ENCODE data around the gene GDPD4.
A peak's percentile ranks its signal among the peaks of the same experiment; 100 is the strongest.

Gene GDPD4

DNA sequence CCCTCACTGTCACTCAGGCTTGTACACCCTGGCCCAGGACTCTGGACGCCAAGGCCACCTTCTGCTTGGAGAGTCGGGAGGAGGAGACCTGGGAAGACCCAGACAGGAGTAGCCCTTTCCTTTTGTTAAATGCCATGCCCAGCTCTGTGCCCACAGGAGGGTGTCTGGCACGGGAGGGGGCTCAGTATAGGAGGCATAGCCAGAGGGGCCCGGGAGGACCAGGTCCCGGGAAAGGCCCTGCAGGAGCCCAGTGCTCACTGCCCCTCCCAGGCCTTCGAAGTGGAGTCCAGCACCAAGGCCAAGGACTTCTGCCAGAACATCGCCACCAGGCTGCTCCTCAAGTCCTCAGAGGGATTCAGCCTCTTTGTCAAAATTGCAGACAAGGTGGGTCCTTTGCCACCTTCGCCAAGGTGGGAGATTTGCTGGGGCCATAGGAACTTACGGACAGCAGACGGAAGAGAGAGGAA, 94.4 kb downstream of the GDPD4 start:
- Histone ChIP-seq H3K27me3 (replicated peaks; ENCODE audit: insufficient read depth, low read length) (no peaks in the 10 kb centered on the region), H4K20me1 (ENCODE audit: insufficient read depth, low read length) (no peaks in the 10 kb centered on the region), H3K4me3 (ENCODE audit: low read length) (no peak overlapping the region), H3F3A (ENCODE audit: insufficient read depth, low read length) (no peaks in the 10 kb centered on the region), H3K9me3 (replicated peaks; ENCODE audit: insufficient read depth, low read length) (no peaks in the 10 kb centered on the region), H3K4me1 (ENCODE audit: low read length) (no peaks in the 10 kb centered on the region), H2AFZ (ENCODE audit: low read length) (no peak overlapping the region), H3K9me2 (replicated peaks; ENCODE audit: insufficient read depth, low read length) (no peaks in the 10 kb centered on the region), H3K9ac (ENCODE audit: low read length) (no peak overlapping the region), H3K4me2 (ENCODE audit: low read depth, low read length) (no peak overlapping the region), H3K27ac (ENCODE audit: low read length) (no peak overlapping the region), H3K79me2 (ENCODE audit: low read length) (no peaks in the 10 kb centered on the region), H3K36me3 (replicated peaks; ENCODE audit: insufficient read depth, low read length) (no peaks in the 10 kb centered on the region)
- DNase-seq, result no peak
- TF ChIP-seq, protein P1, sequence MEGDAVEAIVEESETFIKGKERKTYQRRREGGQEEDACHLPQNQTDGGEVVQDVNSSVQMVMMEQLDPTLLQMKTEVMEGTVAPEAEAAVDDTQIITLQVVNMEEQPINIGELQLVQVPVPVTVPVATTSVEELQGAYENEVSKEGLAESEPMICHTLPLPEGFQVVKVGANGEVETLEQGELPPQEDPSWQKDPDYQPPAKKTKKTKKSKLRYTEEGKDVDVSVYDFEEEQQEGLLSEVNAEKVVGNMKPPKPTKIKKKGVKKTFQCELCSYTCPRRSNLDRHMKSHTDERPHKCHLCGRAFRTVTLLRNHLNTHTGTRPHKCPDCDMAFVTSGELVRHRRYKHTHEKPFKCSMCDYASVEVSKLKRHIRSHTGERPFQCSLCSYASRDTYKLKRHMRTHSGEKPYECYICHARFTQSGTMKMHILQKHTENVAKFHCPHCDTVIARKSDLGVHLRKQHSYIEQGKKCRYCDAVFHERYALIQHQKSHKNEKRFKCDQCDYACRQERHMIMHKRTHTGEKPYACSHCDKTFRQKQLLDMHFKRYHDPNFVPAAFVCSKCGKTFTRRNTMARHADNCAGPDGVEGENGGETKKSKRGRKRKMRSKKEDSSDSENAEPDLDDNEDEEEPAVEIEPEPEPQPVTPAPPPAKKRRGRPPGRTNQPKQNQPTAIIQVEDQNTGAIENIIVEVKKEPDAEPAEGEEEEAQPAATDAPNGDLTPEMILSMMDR (IDR thresholded peaks at IDR 0.05; ENCODE audit: low read length), result no peak
- TF ChIP-seq EZH2phosphoT487 (IDR thresholded peaks at IDR 0.05; ENCODE audit: low read length) (no peak), EZH2 (optimal IDR thresholded peaks at IDR 0.05; ENCODE audit: low read depth, low read length) (no peak)

DNA sequence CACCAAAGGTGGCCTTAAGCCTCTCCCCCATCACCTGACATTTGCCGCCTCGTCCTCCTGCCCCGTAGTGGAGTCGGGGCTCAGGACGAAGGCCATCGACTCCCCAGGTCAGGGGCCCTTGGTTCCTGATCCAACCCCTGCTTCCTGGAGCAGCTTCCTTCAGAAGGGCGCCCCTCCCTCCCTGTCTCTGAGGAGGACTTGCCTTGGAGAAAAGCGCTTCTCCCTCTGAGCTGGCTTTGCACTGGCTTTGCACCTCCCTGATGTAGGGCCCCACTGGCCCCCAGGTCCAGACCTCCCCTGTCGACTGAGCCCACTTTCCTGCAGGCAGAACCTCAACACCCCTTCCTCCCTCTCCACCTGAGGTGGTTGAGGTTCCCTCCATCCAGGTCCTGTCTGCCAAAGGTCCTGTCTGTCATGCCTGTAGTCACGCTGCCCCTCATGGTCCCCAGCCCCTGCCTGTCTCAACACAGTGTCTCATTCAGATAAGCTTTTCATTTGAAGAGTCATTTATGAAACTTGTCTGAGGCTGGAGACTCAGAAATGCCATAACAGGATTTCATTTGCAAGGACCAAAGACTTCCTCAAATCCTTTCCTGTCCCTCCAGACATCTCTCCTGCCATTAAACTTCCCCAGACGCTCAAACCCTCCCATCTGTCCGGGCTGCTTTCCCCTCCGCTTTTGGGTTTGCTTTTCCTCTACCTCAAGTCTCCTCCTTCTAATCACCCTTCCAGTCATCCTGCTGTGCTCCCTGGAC, 95.0 kb downstream of the GDPD4 start:
- no peaks in the 10 kb centered on the region for H4K20me1 ChIP-seq (ENCODE audit: insufficient read depth, low read length)
- no peak overlapping the region for H3K4me3 ChIP-seq (ENCODE audit: low read length)
- no peak overlapping the region for H3K4me2 ChIP-seq (ENCODE audit: low read depth, low read length)
- no peak overlapping the region for H2AFZ ChIP-seq (ENCODE audit: low read length)
- H3K9me3 ChIP-seq (replicated peaks; ENCODE audit: insufficient read depth, low read length), result no peaks in the 10 kb centered on the region
- no peaks in the 10 kb centered on the region for H3K79me2 ChIP-seq (ENCODE audit: low read length)
- no peaks in the 10 kb centered on the region for H3K27me3 ChIP-seq (replicated peaks; ENCODE audit: insufficient read depth, low read length)
- no peaks in the 10 kb centered on the region for H3K4me1 ChIP-seq (ENCODE audit: low read length)
- H3K9ac ChIP-seq (ENCODE audit: low read length), result no peak overlapping the region
- no peak overlapping the region for H3K27ac ChIP-seq (ENCODE audit: low read length)
- peak; percentile 3 for DNase-seq
- no peaks in the 10 kb centered on the region for H3K36me3 ChIP-seq (replicated peaks; ENCODE audit: insufficient read depth, low read length)
- TF ChIP-seq, protein P1 (IDR thresholded peaks at IDR 0.05; ENCODE audit: low read length), result no peak
- TF ChIP-seq EZH2phosphoT487 (IDR thresholded peaks at IDR 0.05; ENCODE audit: low read length) (no peak), EZH2 (optimal IDR thresholded peaks at IDR 0.05; ENCODE audit: low read depth, low read length) (no peak)
- no peaks in the 10 kb centered on the region for H3K9me2 ChIP-seq (replicated peaks; ENCODE audit: insufficient read depth, low read length)
- no peaks in the 10 kb centered on the region for H3F3A ChIP-seq (ENCODE audit: insufficient read depth, low read length)

DNA sequence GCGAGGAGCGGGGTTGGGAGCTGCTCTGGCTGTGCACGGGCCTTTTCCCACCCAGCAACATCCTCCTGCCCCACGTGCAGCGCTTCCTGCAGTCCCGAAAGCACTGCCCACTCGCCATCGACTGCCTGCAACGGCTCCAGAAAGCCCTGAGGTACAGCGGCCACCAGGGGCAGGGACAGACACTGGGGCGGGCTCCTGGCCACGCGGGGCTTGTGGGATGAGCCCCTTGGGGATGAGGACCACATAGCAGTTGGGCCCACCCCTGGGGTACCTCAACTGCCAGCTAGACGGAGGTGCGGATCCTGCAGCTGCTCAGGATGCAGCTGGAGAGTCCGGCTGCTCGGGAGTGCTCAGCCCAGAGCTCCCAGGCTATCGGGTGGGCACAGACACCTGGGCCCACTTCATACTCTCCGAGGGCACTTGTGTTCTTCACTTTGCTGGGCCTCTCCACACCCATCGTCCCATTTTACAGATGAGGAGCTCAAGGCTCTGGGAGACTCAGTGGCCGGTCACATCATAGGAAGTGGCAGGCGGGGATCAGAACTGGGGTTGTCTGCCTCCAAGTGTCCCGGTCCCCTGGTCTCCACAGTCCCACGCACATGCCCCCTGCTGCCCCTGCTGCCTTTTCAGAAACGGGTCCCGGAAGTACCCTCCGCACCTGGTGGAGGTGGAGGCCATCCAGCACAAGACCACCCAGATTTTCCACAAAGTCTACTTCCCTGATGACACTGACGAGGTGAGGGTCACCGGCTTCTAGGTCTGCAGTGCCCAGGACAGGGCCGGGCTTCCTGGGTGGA, 95.8 kb downstream of the GDPD4 start:
- Histone ChIP-seq H3K79me2 (ENCODE audit: low read length) (no peaks in the 10 kb centered on the region), H3K4me1 (ENCODE audit: low read length) (no peaks in the 10 kb centered on the region), H3K36me3 (replicated peaks; ENCODE audit: insufficient read depth, low read length) (no peaks in the 10 kb centered on the region), H3K27ac (ENCODE audit: low read length) (no peak overlapping the region), H4K20me1 (ENCODE audit: insufficient read depth, low read length) (no peaks in the 10 kb centered on the region), H3K27me3 (replicated peaks; ENCODE audit: insufficient read depth, low read length) (no peaks in the 10 kb centered on the region), H3K4me3 (ENCODE audit: low read length) (no peak overlapping the region), H3K9me2 (replicated peaks; ENCODE audit: insufficient read depth, low read length) (no peaks in the 10 kb centered on the region), H3K9me3 (replicated peaks; ENCODE audit: insufficient read depth, low read length) (no peaks in the 10 kb centered on the region), H3F3A (ENCODE audit: insufficient read depth, low read length) (no peaks in the 10 kb centered on the region), H3K4me2 (ENCODE audit: low read depth, low read length) (no peak overlapping the region), H2AFZ (ENCODE audit: low read length) (no peak overlapping the region), H3K9ac (ENCODE audit: low read length) (no peak overlapping the region)
- DNase-seq, result peak; percentile 1
- TF ChIP-seq, protein P1 (IDR thresholded peaks at IDR 0.05; ENCODE audit: low read length), result no peak
- TF ChIP-seq EZH2phosphoT487 (IDR thresholded peaks at IDR 0.05; ENCODE audit: low read length), result no peak
- no peak for TF ChIP-seq EZH2 (optimal IDR thresholded peaks at IDR 0.05; ENCODE audit: low read depth, low read length)

All from MM.1S (cell line).